KG1 (cell line): ENCODE data around the gene KRTAP10-12.

Experiments
- DNase-seq: peaks from one replicate; lab custom pipeline; 2025; lab: John Stamatoyannopoulos, UW

The KRTAP10-12 gene

GRCh38 chr21:44712203-44713028 lies 15.4 kb downstream of the KRTAP10-12 start:
- DNase-seq, result no peak

DNA sequence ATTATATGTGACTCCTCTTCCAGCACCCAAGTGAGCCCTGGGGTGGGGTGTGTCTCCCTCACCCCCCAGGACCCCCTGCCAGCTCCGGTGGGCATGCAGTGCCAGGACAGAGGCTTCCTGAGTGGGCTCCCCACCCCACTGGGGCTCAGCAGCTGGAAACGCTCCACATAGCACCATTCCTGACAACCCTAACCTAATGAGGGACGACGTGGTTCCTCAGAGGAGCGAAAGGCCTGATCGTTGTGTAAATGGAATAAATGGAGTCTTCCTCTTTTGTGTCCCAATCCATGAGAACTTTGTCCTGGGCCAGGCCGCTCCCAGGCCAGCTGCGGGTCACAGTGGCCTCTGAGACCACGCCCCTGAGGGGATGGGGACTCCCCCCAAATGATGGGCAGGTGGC lies 16.2 kb downstream of the KRTAP10-12 start:
- no peak for DNase-seq

DNA sequence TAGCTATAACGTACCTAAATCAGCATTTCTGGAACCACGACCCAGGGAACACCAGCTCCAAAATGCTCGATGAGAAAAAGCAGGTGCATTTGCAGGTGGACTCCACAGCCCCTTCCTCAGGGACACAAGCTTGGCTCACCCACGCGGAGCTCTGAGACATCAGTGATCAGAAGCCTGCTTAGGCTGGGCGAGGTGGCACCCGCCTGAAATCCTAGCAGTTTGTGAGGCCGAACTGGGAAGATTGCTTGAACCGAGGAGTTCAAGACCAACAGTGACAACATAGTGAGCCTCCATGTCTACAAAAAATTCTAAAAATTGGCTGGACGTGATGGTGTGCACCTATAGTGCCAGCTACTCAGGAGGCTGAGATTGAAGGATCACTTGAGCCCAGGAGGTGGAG lies 16.9 kb downstream of the KRTAP10-12 start:
- DNase-seq, result no peak

- no peak for DNase-seq
Measured at GRCh38 chr21:44714905-44715304, 17.9 kb downstream of the KRTAP10-12 start.

DNA sequence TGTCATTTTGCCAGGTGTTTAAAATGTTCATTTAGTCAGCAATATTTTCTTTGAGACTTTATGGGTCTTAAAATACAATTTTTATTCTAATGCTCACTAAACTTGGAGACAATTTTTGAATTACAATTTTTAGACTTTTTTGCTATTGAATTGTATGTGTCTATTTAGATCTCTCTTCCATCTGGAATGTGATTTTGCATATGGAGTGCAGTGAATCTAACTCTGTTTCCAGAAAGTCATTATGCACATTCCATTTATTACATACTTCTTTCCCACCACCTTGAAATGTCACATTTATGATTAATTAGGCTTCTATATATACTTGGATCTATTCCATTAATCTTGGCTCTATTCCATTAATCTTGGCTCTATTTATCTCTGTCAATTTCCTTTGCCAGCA lies 20.0 kb downstream of the KRTAP10-12 start:
- DNase-seq, result no peak

DNA sequence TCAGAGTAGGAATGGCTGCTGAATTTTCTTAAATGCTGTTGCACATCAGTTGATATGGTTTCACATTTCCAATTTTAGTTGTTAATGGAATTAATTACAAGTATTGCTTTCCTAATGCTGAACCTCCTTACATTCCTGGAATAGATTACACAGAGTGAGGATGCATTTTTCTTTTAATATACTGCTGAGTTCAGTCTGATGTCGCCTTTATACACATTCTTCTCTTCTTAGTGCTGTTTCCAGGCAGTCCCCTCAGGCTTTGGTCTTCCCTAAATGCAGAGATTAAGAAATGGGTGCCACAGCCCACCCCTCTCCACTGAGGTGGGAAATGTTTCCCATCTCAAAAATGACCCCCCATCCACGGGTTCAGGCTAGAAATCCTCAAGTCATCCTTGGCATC lies 21.1 kb downstream of the KRTAP10-12 start:
- no peak for DNase-seq

- DNase-seq, result no peak
Measured at GRCh38 chr21:44718571-44718970, 21.6 kb downstream of the KRTAP10-12 start.

DNA sequence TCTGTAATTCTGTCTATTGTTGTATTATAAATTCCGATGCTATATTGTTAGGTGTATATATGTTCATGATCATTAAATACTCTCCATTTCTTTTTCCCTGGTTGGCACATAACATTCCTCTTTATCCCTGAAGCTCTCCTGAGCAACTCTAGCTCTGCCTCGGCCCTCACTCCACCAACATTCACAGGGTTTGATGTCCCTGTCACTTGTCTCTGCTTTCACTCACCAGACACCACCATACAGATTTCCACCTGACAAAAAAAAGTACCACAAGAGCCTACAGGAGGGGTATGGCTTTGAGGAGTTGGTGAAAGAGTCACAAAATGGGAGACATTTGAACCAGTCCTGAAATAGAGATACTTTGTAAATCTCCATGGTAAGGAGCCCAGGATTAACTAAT lies 23.2 kb downstream of the KRTAP10-12 start:
- no peak for DNase-seq

- DNase-seq, result no peak
Measured at GRCh38 chr21:44722731-44723130, 25.8 kb downstream of the KRTAP10-12 start.

- DNase-seq, result no peak
Measured at GRCh38 chr21:44723177-44724131, 26.5 kb downstream of the KRTAP10-12 start.

DNA sequence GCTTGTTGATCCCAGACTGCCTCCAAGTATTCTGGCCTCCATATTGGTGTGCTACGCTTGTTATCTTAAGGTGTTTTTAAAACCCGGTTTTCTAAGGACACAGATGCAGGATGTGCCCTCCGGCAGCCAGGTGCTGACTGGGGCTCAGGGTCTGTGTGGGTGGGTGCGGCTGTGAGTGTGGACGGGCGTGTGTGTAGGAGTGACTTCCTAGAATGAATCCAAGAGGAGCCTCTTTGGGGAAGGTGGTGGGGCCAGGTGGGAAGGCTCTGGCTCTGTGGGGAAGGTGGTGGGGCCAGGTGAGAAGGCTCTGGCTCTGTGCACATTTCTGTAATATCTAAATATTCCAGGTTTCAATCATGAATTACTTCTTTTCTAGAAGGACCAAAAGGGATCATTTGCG lies 27.2 kb downstream of the KRTAP10-12 start:
- DNase-seq, result no peak

DNA sequence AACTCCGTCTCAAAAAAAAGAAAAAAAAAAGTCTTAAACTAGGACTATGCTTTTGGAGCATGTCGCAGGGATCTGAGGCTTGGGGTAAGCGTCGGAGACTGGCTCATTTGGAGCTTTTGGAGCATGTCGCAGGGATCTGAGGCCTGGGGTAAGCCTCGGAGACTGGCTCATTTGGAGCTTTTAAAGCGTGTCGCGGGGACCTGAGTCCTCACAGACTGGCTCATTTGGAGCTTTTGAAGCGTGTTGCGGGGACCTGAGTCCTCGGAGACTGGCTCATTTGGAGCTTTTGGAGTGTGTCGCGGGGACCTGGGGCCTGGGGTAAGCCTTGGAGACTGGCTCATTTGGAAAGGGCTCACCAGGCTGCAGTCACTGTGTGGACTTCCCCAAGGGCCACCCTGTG lies 28.0 kb downstream of the KRTAP10-12 start:
- no peak for DNase-seq

DNA sequence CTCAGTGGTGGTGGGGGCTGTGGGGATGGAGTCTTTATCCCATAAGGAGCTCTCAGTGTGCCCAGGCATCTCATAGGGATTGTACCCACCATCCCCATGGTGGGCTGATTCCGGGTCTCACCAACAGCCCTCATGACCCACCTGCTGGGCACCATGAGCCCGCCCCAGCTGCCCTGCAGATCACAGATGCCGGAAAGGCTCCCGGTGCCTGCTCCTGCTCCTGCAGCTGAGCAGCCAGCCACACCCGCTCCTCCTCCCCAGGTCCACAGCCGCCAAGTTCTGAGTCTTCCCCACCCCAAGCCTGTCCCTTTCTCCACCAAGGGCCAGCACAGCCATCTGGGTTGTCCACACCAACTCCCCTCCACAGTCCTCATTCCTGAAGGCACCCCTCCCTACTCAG lies 29.9 kb downstream of the KRTAP10-12 start:
- no peak for DNase-seq

DNA sequence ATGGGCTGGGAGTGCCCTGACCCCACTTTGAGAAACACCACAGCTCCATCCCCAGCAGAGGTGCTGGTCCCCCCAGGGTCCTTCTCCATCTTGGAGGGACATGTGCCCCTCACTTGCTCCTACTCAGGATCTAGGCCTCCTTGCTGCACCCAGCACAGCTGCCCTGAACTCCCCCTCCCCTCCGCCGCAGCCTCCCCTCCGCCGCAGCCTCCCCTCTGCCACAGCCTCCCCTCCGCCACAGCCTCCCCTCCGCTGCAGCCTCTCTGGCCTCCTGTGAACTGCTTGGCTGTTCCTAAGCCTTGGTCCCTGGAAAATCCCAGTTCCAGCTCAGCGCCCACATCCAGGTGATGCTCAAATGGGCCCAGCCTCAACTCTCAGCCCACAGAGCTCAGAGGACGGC lies 30.3 kb downstream of the KRTAP10-12 start:
- no peak for DNase-seq

DNA sequence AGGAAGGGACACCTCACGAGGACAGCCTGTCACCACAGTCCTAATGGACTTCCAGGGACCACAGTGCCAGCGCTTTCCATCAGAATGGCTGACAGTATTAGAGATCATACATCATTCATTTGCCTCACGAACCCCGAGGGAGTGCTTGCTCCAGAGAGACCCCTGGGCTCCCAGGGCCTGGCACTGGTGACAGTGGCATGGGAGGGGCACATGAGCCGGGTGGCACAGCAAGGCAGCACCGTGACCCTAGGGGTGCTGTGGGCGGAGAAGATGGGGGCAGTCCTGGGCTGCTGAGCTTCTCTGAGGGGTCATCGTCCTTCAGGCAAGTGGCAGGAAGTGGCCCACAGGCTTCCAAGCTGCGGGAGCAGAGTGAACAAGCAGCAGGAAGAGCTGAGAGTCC lies 30.8 kb downstream of the KRTAP10-12 start:
- no peak for DNase-seq

DNA sequence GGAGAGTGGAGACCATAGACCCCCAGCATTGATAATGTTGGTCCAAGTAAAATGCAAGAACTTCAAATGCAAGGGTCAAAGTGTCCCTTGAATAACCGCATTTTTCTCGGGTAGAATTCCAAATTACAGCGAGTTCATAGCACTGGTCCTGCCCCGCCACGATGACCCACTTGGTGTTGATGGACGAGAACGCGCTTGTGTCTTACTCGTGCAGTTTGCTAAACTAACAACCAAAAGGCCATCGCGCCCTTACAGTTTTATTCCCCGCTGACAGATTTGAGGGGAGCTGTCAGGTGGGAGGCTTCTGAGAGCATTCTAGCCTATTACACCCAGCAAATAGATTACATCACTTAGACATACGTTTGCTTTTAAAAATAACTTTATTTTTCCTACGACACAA lies 31.7 kb downstream of the KRTAP10-12 start:
- no peak for DNase-seq

DNA sequence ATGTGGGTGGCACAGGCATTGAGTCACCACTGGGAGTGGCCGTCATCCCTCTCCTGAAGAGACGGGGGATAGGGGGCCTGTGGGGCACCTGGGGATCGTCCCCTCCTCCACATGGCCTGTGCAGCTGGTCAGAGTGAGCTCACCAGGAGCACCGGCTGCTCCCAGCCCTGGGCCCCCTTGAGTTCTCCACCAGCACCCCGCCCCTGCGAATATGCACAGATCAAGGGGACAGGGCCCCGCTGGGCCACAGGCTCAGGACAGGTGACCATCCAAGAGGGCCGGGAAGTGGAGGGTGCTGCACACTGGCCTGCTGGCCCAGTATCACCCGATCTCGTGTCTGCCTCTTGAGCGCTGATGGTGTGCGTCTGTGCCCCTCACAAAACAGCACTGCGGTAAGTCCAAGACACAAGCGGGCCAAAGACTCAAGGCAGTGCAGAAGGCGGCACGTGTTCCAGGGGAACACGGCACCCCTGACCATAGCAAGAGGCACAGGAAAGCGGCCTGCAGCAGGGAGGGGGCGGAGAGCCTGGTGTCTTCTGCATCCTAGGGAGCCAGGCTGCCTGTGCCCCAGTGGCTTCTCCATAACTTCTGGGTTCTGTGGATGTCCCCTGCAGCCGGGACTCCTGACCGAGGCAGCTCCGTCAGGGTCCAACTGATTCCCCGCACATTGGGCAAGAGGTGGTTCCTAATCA lies 32.5 kb downstream of the KRTAP10-12 start:
- no peak for DNase-seq

- DNase-seq, result no peak
Measured at GRCh38 chr21:44730028-44730395, 33.0 kb downstream of the KRTAP10-12 start.

GRCh38 chr21:44730951-44731579 lies 34.1 kb downstream of the KRTAP10-12 start:
- DNase-seq, result no peak

DNA sequence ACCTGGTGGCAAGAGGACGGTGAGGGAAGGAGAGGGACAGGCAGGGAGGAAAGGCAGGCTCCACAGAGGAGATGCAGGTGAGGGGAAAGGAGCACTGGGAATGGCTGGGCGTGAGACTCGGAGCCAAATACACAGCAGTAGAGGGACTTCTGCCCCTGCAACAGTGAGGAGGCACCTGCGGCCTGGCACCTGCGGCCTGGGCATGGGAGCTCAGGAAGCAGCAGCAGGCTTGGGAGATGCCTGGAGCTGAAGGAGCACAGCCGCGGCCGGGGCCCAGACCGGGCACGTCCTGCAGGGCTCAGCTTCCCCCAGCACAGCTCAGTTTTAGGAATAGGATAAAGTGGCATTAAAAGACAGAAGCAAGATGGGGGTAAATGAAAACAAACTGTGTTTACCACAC lies 35.3 kb downstream of the KRTAP10-12 start:
- no peak for DNase-seq

DNA sequence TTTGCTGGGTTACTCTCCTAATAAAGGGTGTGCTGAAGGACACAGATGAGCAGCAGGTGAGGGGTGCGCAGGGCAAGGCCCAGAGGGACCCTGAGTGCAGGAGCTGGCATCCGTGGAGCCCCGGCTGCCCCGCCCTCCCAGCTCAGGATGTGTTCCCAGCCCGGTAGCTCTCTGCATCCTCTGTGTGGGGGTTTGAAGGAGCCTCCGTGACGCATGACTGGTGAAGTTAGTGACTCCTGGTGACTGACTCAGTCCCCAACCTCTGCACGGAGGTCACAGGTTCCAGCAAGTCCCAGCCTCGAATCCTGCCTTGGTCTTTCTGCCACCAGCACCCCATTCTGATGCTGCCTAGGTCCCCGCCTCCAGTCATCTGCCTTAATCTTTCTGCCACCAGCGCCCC lies 36.0 kb downstream of the KRTAP10-12 start:
- DNase-seq, result no peak
